DOHH2 (cell line): ENCODE data around the gene ARL8A.

Experiments used
- CTCF ChIP-seq: fragments of 200-600 bp; sonication (generic); IDR thresholded peaks from one replicate; pipeline ENCODE4 v1.5.1; 2014; ENCODE audit warnings: antibody characterized with exemption, mild to moderate bottlenecking, low read depth, low read length; ENCODE audit not compliant: poor library complexity, severe bottlenecking
- EZH2phosphoT487 ChIP-seq: fragments of 200-600 bp; sonication (generic); IDR thresholded peaks from 2 replicates; pipeline ENCODE4 v1.6.1; 2017; ENCODE audit warnings: borderline replicate concordance, mild to moderate bottlenecking, antibody characterized with exemption, low read length, moderate library complexity, mixed read lengths

GRCh38 chr1:202121006-202121405, 23.5 kb downstream of the ARL8A start:
- TF ChIP-seq CTCF (no peak), EZH2phosphoT487 (no peak)
